ENCODE data around the gene CCT6B.
A peak's percentile ranks its signal among the peaks of the same experiment; 100 is the strongest.
"Not testable (repeated sequence)": the region's sequence is repeated elsewhere in the genome, so short reads cannot be mapped to it uniquely, and the experiment has no call there.

Gene CCT6B

GRCh38 chr17:34961093-34961911 lies at the start of gene CCT6B, which contains the start of gene ZNF830:
CCT6B (minus strand) TSS chr17:34961460; CDS start chr17:34961393, 67 bp downstream.
ZNF830 (plus strand) TSS chr17:34961540; CDS start chr17:34961567, 27 bp downstream.
- peak; percentile 93 for DNase-seq (ENCODE audit: low spot score)

- no peak for DNase-seq (ENCODE audit: low spot score)
These were observed 48.8 kb upstream of the CCT6B start for GRCh38 chr17:35010093-35010492.

- DNase-seq (ENCODE audit: low spot score) = no peak
These were observed 45.7 kb upstream of the CCT6B start for GRCh38 chr17:35006961-35007360.

- DNase-seq (ENCODE audit: low spot score) = no peak
These were observed 45.1 kb upstream of the CCT6B start for GRCh38 chr17:35006345-35006744.

- no peak for DNase-seq (ENCODE audit: low spot score)
These were observed 42.5 kb upstream of the CCT6B start for GRCh38 chr17:35003778-35004177.

GRCh38 chr17:35002876-35003551 lies 41.8 kb upstream of the CCT6B start:
- DNase-seq (ENCODE audit: low spot score) = no peak

- no peak for DNase-seq (ENCODE audit: low spot score)
These were observed 40.3 kb upstream of the CCT6B start for GRCh38 chr17:35001549-35001948.

GRCh38 chr17:35000965-35001364 lies 39.7 kb upstream of the CCT6B start:
- not testable (repeated sequence) for DNase-seq (ENCODE audit: low spot score)

GRCh38 chr17:34999456-34999855 lies 38.2 kb upstream of the CCT6B start:
- no peak for DNase-seq (ENCODE audit: low spot score)

- peak; percentile 46 for DNase-seq (ENCODE audit: low spot score)
These were observed 36.9 kb upstream of the CCT6B start for GRCh38 chr17:34998205-34998604.

GRCh38 chr17:34997355-34997862 lies 36.1 kb upstream of the CCT6B start:
- DNase-seq (ENCODE audit: low spot score) = no peak

- no peak for DNase-seq (ENCODE audit: low spot score)
These were observed 35.4 kb upstream of the CCT6B start for GRCh38 chr17:34996422-34997285.

- no peak for DNase-seq (ENCODE audit: low spot score)
These were observed 31.8 kb upstream of the CCT6B start for GRCh38 chr17:34993031-34993430.

GRCh38 chr17:34991606-34992005 lies 30.3 kb upstream of the CCT6B start:
- no peak for DNase-seq (ENCODE audit: low spot score)

- no peak for DNase-seq (ENCODE audit: low spot score)
These were observed 29.7 kb upstream of the CCT6B start for GRCh38 chr17:34990921-34991365.

GRCh38 chr17:34989473-34989872 lies 28.2 kb upstream of the CCT6B start:
- no peak for DNase-seq (ENCODE audit: low spot score)

GRCh38 chr17:34988644-34989043 lies 27.4 kb upstream of the CCT6B start:
- DNase-seq (ENCODE audit: low spot score) = no peak

- DNase-seq (ENCODE audit: low spot score) = no peak
These were observed 26.0 kb upstream of the CCT6B start for GRCh38 chr17:34987232-34987631.

GRCh38 chr17:34981538-34982241 lies 20.4 kb upstream of the CCT6B start:
- DNase-seq (ENCODE audit: low spot score) = peak; percentile 86

- DNase-seq (ENCODE audit: low spot score) = peak; percentile 92
These were observed 19.6 kb upstream of the CCT6B start for GRCh38 chr17:34980681-34981537.

- DNase-seq (ENCODE audit: low spot score) = peak; percentile 96
These were observed 19.1 kb upstream of the CCT6B start, which contains the start of gene LIG3 for GRCh38 chr17:34980353-34980680. LIG3 (plus strand) TSS chr17:34980512; CDS start chr17:34983006, 2,494 bp downstream.

Data from RKO (cell line).